Erythroblast (primary cell): ENCODE results near the gene AVPR1A.

Experiments
- GATA1 ChIP-seq: IDR thresholded peaks from 2 replicates; pipeline ENCODE4 v1.6.1; 2011; ENCODE audit warnings: low read depth, mild to moderate bottlenecking, control low read depth, low read length, moderate library complexity
- POLR2A ChIP-seq: IDR thresholded peaks from 2 replicates; pipeline ENCODE4 v1.6.1; 2011; ENCODE audit warnings: mild to moderate bottlenecking, low read length

DNA sequence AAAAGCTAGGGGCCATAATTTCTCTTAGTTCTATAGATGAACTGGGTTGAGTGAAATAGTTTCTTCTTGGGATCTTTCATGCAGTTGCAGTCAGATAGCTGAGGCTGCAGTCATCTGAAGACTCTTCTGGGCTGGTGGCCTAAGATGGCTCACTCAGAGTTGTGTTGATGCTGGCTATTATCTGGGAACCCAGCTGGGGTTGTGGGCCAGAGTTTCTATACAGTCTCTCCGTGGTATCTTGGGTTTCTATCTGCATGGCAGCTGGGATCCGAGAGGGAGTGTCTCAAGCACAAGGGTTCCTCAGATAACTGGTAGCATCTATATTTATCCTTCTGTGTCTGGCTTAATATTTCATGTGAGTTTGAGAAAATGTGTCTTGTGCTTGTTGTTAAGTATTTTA, 21.1 kb downstream of the AVPR1A start:
- no peak for TF ChIP-seq POLR2A
- no peak for TF ChIP-seq GATA1
